Upper lobe of left lung (tissue), 4 donors: Measurements from ENCODE around the gene SIDT2.

Experiments used
- EP300 ChIP-seq, 4 donors: sonication (generic); formaldehyde crosslinking; IDR thresholded peaks; one replicate each; pipeline ENCODE4 v1.5.1; 2017; ENCODE audit warnings: antibody characterized with exemption in 4 of 4, control low read depth in 2 of 4
- POLR2A ChIP-seq, 4 donors: fragments of 450-650 bp; IDR thresholded peaks; one replicate each; pipeline ENCODE4 v1.5.1; 2016 to 2017; ENCODE audit warnings: antibody characterized with exemption in 4 of 4, mild to moderate bottlenecking in 2 of 4
- POLR2AphosphoS5 ChIP-seq, 2 donors: sonication (generic); formaldehyde crosslinking; IDR thresholded peaks; one replicate each; pipeline ENCODE4 v1.5.1; 2017; ENCODE audit warnings: antibody characterized with exemption in 2 of 2
- TF ChIP-seq, protein P1 (sequence below), 6 experiments: fragments of 450-650 bp in 4 of 6; fragments of 200-600 bp in 2 of 6; sonication (generic) in 2 of 6; IDR thresholded peaks; one replicate each; pipeline ENCODE4 v1.5.1; 2016 to 2019; ENCODE audit warnings: antibody characterized with exemption in 6 of 6

- TF ChIP-seq POLR2AphosphoS5 (IDR thresholded peaks at IDR 0.05) (peak; percentile 87 to 98), POLR2A (IDR thresholded peaks at IDR 0.05) (peak in 2 of 4 donors; percentile 89 to 95), EP300 (IDR thresholded peaks at IDR 0.05) (peak in 1 of 4 donors; percentile 80)
- TF ChIP-seq, protein P1, sequence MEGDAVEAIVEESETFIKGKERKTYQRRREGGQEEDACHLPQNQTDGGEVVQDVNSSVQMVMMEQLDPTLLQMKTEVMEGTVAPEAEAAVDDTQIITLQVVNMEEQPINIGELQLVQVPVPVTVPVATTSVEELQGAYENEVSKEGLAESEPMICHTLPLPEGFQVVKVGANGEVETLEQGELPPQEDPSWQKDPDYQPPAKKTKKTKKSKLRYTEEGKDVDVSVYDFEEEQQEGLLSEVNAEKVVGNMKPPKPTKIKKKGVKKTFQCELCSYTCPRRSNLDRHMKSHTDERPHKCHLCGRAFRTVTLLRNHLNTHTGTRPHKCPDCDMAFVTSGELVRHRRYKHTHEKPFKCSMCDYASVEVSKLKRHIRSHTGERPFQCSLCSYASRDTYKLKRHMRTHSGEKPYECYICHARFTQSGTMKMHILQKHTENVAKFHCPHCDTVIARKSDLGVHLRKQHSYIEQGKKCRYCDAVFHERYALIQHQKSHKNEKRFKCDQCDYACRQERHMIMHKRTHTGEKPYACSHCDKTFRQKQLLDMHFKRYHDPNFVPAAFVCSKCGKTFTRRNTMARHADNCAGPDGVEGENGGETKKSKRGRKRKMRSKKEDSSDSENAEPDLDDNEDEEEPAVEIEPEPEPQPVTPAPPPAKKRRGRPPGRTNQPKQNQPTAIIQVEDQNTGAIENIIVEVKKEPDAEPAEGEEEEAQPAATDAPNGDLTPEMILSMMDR (IDR thresholded peaks at IDR 0.05): peak in 1 of 6 experiments; percentile 56
Observed at GRCh38 chr11:117178210-117179034, at the start of gene SIDT2.
